Measurements from ENCODE around the gene GPC1.

The GPC1 gene

DNA sequence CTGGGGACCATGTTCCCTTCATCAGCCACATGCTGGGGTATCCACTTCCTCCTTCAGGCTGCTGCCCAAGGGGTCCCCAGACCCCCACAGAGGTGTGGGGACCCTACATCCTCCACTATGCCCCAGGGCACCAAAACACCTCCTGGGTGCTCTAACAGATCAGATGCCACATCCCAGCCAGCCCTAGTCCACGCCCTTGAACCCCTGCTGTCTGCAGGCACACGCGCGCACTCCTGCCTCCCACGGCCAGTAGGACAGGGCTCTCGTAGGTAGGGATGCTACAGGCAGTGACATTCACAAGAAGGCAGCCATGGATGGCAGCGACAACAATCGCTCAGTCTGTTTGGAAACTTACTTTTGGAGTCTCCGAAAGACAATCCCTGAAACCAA is 3.0 kb upstream of the GPC1 start:
- no peak for DNase-seq

DNA sequence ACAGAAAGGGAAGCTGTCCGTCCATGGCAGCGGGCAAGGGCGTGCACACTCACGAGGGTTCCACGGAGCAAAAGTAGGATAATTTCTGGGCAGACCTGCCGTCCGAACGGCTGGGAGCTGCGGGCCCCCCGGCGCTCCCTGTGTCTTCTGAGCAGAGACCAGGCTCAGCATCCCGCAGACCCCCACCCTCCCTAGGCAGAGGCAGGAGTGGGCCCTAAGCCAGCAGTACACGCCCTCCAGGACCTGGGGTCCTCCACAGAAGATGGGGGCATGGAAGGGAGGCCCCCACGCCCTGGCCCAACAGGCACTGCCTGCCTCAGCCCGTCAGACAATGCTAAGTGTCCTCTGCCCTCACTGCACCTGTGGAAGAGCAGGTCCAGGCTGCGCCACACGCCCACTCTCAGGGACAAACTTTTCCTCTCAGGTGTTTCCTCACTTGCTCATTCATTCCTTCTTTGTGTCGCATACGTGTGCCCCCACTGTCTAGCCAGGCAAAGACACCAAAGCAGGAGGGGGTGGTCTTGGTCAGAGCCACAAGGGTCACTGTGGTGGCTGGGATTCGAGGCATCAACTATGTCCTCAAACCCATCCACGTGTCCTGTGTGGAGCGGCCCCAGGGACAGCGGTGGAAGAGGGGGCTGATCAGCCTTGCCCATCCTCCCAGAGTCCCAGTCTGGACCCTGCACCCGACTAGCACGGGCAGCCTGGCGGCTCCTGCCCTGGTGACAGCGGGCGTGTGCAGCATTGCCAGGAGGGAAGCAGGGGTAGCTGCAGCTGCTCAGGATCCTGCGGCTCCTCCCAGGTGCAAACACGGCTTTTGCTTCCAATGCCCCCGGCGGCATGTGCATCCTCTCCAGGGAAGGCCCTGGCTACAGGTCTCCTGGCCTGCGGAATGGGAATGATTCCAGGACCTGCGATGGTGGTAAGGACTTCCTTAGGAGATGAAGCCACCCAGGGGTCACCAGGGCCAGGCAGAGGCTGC is 2.4 kb upstream of the GPC1 start:
- DNase-seq, result no peak

DNA sequence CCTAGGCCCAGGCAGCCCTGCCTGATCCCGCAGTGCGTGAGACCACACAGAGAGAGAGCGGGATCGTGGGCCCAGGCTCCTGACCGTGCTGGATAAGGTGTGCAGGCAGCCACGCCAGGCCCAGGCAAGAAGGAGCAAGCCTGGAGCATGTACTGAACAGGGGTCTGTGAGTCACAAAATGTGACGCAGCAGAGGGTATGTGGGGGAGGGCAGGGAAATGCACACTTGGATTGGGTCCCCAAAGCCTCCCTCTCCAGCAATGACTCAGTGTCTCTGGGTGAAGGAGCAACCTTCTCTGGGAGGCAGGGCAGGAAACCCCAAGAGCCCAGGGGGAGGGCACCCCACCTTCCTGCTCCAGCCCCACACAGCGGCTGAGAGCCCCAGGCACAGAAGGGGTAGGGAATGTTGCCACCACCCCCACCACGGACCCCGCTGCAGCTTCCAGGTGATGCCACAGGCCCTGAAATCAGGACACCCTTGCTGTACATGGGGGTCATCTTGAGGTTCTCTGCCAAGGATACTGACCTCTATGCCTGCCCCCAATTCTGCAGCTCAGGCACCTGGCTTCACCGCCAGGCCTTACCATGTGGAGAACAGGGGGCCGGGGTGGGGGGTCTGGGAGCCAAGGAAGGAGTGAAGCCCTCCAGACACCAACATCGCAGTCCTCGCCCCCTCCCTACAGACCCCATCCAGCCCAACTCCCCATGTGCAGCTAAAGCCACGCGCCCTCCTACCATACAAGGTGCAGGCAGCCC is 1.3 kb upstream of the GPC1 start:
- DNase-seq, result no peak

DNA sequence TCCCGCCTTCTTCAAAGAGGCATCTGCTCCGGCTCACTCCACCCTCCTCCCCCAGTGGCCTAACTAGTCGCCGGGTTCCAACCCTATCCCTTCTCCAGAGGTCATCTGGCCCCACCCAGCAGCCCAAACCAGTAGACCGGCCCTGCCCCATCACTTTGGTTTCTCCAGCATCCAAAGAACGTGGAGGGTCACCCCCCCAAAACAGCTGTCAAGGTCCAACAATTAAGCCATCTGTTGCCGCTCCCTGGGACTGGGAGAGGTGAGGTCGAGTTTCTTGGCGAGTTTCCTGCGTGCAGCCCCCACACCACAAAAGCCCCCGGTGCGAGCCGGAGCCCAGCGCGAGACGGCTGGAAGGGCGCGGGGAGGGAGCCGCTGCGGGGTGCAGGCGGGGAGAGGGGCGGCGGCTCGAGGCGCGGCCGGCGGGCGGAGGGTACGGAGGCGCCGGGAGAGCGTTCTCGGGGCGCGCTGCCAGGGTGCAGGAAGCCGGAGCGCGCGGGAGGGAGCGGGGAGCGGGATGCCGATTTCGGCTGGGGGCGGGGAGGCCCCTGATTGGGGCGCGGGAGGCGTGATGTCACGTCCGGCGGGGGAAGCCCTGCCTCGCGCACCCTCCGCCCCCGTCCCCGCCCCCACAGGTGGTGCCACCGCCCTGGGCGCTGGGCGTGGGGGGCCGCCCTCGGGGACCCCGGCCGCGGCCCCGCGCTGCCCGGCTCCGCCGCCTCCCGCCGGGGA is 571 bp upstream of the GPC1 start:
- peak; percentile 86 for DNase-seq

DNA sequence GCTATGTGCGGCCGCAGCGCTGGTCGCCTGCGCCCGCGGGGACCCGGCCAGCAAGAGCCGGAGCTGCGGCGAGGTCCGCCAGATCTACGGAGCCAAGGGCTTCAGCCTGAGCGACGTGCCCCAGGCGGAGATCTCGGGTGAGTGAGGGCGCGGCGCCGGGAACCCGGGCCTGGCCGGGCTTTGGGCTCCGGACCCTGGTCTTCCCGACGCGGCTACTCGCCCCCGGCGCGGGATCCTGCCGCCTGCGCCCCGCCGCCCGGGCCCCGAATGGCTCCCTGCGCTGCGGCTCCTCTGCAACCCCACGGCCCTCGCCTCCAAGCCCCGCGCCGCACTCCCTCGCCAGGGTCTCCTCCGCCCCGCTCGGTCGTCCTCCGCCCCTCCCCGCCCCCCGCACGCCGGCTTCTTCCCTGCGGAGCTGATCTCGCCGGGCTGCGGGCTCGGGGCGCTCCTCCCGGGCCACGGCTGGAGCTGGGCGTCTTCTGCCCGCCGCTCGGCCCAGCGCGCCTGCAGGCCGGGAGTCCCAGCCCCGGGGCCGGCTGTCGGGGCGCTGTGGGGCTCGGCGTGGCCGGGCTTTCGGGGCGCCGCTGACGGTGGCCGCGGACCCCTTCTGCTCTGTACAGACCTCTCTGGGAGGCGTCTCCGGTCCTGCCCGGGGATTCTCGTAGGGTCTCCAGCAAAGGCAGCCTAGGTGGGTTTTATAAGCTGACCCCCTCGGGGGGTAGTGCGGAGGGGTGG is 652 bp downstream of the GPC1 start:
- DNase-seq, result no peak

DNA sequence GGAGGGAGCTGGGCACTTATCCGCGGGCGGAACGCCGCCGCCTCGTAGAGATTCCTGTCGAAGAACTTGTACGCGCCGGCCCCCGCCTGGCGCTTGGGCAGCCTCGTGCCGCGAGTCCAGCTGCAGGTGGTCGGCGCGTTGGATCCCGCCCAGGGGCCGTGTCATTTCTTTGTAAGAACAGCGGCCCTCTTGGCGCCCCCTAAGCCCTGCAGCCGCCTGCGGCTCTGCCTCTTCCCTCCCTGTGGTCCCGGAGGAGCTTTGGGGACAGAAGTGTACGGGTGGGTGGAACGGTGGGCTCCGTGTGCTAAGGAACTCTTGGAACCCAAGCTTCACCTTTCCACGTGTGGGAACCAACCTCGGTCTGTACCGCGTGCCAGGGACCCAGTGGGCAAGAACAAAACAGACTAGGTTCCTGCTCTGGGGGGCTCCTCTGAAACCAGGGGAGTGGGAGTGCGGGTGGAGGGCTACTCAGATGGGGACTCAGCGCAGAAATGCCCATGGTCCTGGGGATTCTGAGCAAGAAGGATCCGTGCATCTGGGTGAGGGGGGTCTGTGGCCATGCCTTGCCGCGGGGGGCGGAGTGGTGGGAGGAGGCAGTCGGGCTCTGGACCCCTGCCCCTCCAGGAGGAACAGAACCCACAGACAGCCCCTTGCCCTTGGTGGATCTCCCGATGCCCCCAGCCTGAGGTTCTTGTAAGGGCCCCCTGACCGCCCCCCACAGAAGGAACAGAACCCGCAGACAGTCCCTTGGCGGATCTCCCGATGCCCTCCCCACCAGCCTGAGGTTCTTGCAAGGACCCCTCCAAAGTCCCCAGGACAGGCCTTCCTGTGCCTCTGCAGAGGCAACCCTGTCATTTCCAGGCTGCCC is 1.5 kb downstream of the GPC1 start:
- DNase-seq, result no peak

DNA sequence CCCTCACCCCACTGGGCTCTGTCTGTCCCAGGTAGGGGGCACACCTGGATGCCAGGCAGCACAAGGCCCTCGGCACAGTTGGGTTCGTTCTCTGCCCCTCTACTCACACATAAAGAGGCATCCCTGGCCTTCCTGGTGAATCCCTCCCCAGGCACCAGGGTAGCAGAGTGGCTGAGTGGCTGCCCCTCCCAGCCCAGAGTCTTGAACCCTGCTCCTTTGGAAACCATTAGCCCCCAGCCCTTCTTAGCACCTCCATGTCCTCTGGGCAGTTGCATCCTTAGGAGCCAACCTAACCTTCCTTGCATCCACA is 2.0 kb downstream of the GPC1 start:
- no peak for DNase-seq

DNA sequence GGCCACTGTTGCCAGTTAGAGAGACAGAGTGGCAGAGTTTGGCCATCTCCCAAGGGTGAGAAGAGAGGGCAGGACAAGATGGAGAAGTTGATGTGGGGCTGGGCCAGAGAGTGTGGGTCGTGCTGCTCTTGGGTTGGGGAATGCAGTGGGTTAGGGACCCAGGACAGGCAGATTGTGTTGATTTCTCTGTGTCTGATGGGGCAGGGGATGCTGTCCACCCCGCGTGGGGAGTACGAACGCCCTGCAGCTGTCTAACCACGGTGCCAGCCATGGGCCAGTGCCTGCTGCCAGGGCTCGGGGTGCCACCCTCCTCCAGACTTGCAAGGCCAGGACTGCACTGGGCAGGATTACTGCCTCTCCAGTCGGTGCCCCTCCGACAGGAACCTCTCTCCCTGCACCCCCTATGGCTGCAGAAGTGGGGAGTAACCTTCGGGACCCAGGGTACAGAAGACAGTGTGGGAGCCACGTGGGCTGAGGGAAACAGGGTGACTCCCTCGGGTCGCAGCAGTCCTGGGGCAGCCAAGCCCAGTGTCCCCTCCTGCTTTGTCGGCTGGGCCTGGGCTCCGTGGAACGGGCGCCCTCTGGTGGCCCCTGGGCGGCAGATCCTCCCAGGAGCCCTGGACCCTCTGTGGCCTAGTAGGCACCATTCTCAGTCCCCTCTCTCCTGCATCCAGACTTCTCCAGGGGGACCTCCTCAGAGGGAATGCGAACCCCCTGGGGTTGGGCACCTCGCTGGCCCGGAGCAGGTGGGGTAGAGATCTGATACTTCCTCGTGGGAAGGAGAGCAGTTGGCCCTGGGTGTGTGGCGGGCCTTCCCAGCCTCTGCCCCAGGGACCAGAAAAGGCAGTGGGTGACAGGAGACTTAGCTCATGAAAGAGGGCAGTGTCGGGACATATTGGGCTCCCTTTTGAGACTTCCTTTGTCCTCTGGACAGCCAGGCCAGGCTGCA is 2.7 kb downstream of the GPC1 start:
- DNase-seq, result peak; percentile 62

DNA sequence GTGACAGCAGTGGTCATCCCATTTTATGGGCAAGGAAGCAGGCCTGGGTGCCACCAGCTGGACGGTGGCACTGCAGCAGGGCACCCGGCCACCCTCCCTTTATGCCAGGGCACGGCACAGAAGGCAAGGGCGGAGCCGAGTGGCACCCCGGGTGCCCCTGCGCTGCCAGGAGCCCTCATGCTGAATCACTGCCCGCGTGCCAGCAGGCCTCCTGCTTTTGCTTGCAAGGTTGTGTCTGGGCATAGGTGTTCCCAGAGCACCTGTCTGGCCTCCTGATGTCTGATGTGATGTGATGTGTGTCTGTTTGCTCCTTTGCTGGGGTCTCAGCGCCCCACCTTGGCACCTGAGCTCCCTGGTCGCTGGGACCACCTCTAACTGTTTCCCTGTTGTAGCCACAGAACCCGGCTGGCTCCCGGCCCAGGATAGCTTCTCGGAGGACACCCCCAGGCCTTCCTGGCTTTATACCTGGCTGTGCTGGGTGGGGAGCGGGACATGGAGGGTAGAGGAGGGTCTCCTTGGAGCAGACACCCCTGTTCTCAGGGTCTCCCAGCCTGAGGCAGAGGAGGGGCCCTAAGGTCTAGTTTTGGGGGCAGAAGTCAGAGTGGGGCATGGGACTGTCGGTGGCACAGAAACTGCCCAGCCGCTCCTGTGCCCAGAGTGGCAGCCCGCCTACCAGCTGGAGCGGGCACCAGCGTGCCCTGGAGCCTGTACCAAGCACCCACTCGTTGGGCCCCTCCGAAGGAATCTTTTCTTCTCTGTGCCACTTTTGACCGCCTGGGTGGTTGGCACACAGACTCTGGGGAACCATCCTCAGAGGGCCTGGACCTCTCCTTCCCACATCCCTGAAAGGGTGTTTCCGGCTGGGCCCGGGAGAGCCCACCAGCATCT is 3.6 kb downstream of the GPC1 start:
- no peak for DNase-seq

DNA sequence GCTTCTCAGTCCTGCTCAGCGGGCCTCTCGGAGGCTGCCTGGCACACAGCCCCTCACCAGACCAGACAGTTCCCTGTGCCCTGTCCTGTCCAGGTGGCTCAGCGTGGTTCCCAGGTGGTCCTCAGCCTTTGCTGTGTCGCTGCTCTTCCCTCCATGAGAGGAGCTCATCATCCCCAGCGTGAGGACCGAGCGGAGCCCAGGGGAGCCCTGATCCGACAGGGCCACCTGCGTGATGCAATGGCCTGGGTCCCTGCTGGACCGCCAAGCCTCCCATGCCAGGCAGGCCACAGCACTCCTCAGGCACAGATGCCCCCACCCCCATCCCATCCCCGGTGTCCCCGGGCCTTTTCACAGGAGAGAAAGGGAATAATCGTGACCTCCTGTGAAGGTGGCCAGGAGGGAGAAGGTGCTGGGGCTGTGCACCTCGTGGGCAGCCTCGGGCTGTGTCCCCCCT is 4.3 kb downstream of the GPC1 start:
- no peak for DNase-seq

DNA sequence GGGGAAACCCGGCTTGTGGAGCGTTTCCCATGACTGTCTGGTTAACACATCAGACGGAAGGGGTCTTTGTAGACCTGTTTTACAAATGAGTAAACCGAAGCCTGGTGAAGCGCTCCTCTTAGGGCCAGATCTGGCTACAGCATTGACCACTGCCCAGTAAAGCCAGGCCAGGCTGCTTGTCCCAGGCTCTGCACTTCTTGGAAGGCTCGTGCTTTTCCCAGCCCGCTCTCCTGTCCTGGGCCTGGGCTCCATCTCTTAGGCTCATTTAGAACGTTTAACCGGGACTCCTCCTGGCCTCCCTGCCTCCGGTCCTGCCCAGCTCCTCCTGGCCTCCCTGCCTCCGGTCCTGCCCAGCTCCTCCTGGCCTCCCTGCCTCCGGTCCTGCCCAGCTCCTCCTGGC is 4.8 kb downstream of the GPC1 start:
- DNase-seq, result no peak

DNA sequence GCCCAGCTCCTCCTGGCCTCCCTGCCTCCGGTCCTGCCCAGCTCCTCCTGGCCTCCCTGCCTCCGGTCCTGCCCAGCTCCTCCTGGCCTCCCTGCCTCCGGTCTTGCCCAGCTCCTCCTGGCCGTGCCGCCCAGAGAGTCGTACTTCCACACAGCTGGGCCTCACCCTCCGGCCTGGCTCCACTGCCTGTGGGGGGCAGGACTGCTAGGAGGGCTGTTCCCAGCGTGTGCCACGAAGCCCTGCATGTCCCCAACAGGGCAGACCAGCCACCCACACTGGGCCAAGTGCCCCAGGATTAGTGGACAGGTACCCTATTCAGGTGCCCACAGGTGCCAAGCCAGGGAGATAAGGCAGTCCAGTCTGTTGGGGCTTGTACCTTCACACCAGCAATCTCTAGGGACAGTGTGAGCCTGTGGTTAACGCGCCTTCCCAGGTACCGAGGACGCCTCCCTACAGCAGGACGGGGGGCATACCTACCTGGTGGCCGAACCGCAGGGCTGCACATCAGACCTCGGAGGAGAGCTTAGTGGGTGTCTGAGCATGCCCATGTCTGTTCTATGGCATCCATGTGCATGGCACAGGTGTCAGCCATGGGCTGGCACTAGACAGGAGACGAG is 5.3 kb downstream of the GPC1 start:
- DNase-seq, result no peak

DNA sequence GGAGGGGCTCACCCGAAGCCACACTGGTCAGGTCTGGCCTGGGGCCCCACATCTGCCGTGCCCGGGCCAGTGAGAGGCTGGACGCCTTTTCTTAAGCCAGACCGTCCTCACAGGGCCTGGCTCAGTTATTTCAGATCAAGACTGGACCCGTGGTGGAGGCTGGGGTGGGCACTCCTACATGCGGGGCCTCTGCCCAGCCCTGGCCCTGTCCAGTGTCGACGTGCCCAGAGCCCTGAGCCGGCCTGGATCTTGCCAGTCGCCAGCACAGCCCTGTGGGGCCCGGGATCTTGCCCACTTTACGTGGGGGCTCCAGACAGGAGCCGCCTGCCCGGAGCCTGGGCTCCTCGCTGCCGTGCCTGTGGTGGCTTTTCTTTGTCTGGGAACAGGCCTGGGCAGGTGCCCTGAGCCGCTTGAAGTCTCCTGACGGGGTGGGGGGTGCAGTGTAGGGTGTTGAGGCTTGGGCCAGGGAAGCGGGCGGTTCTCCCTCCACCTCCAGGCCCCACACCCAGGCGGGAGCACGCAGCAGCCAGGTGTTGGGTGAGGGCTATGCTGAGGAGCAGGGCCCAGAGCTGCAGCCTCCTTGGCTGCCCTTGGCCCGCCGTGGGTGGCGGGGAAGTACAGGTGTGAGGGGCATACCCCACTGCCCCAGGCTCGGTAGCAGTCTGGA is 6.0 kb downstream of the GPC1 start:
- DNase-seq, result no peak

DNA sequence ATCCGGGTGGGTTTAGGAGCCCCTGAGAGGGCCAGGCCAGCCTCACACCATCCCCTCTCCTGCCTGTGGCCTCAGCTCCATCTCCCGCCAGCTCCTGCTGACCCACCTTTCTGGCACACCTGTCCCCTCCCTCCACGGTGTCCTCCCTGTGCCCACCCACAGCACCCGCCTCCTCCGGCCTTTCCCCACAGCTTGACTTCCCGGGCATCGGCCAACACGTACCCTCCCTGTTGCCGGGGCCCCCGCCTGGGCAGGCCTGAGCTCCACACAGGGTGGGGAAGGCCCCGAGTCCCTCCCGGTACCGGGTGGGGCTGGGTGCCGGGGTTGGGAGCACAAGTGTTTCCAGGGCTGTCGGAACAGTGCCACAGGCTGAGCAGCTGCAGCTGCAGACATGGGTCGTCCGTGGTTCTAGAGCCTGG is 6.5 kb downstream of the GPC1 start:
- DNase-seq, result no peak

DNA sequence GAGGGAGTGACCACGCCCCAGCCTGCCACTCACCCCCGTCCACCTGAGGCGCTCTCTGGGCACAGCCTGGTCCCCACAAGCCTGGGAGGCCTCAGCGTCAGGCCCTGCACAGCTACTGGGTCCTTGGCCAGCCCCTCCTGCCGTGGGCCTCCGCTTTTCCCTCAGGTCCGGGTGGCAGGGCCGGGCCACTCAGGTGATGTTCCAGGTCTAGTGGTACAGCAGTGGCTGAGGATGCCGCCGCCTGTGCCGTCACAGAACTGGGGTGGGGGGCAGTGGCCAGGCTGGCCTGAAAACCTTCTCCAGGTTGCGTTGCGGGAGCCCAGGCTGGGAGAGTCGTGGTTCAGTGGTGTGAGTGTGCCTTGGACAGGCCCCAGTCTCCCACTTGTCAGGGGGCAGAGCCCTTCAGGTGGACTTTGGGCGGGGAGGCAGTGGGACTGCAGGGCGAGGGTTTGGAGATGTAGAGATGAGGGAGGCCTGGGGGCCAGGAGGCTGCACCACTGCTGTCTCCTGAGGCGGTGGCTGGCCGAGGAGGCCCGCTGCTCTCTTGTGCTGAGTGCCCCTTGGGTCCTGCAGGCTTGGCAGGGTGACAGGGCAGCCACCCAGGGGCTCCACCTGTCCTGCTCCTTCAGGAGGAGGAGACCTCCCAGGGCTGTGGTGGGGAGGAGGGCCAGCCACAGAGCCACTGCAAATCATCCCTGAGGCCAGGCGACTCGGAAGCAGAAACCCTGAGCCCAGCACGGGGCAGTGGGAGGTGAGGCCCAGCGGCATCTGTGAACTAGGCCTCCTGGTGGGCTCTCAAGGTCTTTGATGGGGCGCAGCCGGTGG is 7.6 kb downstream of the GPC1 start:
- DNase-seq, result no peak

DNA sequence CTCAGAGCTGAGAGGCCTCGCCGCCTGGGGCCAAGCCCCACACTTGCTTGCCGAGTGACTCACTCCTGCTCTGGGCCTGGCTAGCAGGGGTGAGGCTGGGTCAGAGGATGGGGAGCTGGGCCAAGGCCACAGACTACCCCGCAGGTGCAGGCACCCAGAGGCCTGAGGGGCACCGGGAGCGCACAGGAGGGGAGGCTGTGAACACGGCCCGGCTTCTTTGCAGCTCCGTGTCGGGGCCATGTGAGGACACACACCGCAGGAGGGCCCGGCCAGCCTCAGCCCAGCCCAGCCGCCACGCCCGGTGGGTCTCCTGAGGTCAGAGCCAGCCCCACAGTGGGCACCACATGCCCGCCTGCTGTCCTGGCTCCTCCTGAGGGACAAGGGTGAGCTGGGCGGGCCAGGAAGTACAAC is 8.4 kb downstream of the GPC1 start:
- no peak for DNase-seq

DNA sequence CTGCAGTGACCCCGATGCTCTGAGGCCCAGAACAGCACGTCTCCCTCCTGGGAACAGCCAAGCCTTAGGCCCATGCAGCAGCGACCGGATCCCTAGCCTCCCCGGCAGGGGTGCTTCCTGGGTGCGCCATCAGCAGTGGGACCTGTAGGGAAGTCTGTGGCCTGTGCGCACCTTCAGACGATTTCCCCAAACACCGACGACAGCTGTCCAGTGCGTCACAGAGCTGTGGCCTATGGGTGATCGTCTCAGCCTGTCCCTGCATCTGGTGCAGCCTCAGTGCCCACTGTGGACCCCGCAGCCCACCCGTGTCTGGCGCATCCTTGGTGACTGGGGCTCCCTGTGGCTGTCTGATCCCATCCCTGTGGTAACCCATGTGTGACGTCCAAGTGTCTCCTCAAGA is 9.0 kb downstream of the GPC1 start:
- DNase-seq, result no peak
